ENCODE results near the gene OR2A1.
"Not testable (repeated sequence)": the region's sequence is repeated elsewhere in the genome, so short reads cannot be mapped to it uniquely, and the experiment has no call there.

- not testable (repeated sequence) for TF ChIP-seq POLR2A (IDR thresholded peaks at IDR 0.05; ENCODE audit: extremely low read depth, insufficient read length); CTCF (IDR thresholded peaks at IDR 0.05; ENCODE audit: low read depth, low read length); MYC (IDR thresholded peaks at IDR 0.05; ENCODE audit: low read depth, low read length)
Measured at GRCh38 chr7:144311872-144312469, at the start of gene OR2A1.
